Subcutaneous abdominal adipose tissue (tissue), 5 donors: ENCODE measurements around the gene MIB2.

Experiments used
- H3K27ac ChIP-seq: one replicate; pipeline ENCODE4 v1.7.0; 2013; ENCODE audit warnings: low read depth, mild to moderate bottlenecking, inconsistent platforms, low read length, moderate library complexity
- H3K27me3 ChIP-seq, 5 donors: one replicate each; pipeline ENCODE4 v1.7.0; 2013; ENCODE audit warnings: low read length in 5 of 5, inconsistent platforms in 1 of 5; ENCODE audit not compliant: control insufficient read depth in 5 of 5, insufficient read depth in 4 of 5
- H3K36me3 ChIP-seq, 5 donors: one replicate each; pipeline ENCODE4 v1.7.0; 2013; ENCODE audit warnings: low read length in 5 of 5; ENCODE audit not compliant: control insufficient read depth in 5 of 5, insufficient read depth in 5 of 5
- H3K4me1 ChIP-seq, 5 donors: one replicate each; pipeline ENCODE4 v1.7.0; 2013; ENCODE audit warnings: low read length in 5 of 5, mild to moderate bottlenecking in 3 of 5, moderate library complexity in 1 of 5; ENCODE audit not compliant: control insufficient read depth in 5 of 5, insufficient read depth in 5 of 5
- H3K4me3 ChIP-seq, 5 donors: one replicate each; pipeline ENCODE4 v1.7.0; 2013; ENCODE audit warnings: low read length in 5 of 5, low read depth in 1 of 5
- H3K9ac ChIP-seq, 5 donors: one replicate each; pipeline ENCODE4 v1.7.0; 2013; ENCODE audit warnings: low read length in 5 of 5, mild to moderate bottlenecking in 4 of 5, moderate library complexity in 3 of 5
- H3K9me3 ChIP-seq, 5 donors: one replicate each; pipeline ENCODE4 v1.7.0; 2013; ENCODE audit warnings: low read length in 5 of 5; ENCODE audit not compliant: control insufficient read depth in 5 of 5
- donor health status: healthy.
- donor health status: healthy.
- donor health status: healthy.
- donor health status: healthy.
- donor health status: healthy.

Gene MIB2

DNA sequence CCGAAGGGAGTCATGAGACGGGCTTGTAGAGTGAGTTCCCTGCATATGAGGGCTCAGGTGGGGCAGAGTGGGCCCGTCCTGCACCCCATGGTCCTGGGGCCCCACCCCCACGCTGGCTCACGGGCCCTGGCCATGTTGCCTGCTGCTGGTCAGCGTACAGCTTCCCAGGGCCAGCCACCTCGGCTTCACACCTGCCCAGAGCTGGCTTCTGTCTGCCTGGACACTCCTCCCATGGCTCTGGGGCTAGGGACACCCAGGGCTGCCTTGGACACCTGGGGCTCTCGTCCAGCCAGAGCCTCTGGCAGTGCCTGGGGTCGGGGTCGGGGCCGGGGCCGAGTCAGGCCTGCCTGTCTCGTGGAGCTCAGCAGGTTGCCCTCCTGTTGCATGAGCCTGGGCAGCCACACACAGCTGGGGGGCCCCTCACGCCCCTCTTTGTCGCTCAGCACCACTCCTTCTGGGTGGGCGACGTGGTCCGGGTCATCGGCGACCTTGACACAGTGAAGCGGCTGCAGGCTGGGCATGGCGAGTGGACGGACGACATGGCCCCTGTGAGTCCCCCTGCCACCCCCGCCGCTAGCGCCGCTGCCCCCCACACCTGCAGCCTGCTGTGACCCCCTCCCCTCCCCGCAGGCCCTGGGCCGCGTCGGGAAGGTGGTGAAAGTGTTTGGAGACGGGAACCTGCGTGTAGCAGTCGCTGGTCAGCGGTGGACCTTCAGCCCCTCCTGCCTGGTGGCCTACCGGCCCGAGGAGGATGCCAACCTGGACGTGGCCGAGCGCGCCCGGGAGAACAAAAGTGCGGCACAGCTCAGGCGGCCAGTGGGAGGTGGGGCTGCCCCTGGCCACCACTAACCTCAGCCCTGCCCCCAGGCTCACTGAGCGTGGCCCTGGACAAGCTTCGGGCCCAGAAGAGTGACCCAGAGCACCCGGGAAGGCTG is 11.2 kb downstream of the MIB2 start:
- H3K36me3 ChIP-seq = peaks cover 0 to 29% (median 25%) of the 10 kb centered on the region in 5 donors
- H3K4me3 ChIP-seq = no peak overlapping the region
- no peak overlapping the region for H3K9ac ChIP-seq
- H3K9me3 ChIP-seq = no peaks in the 10 kb centered on the region
- H3K4me1 ChIP-seq = peaks cover 0 to 5% (median 0%) of the 10 kb centered on the region in 5 donors
- H3K27ac ChIP-seq = no peak overlapping the region
- H3K27me3 ChIP-seq = peaks cover 0 to 9% (median 0%) of the 10 kb centered on the region in 5 donors

DNA sequence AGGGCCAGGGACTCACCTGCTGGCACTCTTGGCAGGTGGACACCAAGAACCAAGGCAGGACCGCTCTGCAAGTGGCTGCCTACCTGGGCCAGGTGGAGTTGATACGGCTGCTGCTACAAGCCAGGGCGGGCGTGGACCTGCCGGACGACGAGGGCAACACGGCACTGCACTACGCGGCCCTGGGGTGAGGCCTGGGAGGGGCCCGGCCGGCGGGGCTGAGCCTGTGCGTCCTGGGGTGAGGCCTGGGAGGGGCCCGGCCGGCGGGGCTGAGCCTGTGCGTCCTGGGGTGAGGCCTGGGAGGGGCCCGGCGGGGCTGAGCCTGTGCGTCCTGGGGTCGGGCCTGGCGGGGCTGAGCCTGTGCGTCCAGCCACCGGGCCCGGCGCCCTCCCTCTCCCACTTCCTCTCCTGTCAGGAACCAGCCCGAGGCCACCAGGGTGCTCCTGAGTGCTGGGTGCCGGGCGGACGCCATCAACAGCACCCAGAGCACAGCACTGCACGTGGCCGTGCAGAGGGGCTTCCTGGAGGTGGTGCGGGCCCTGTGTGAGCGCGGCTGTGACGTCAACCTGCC is 12.0 kb downstream of the MIB2 start:
- no peaks in the 10 kb centered on the region for H3K9me3 ChIP-seq
- no peak overlapping the region for H3K4me3 ChIP-seq
- peaks cover 0 to 15% (median 3%) of the 10 kb centered on the region in 5 donors for H3K27me3 ChIP-seq
- peaks cover 0 to 11% (median 5%) of the 10 kb centered on the region in 5 donors for H3K4me1 ChIP-seq
- peaks cover 0 to 29% (median 25%) of the 10 kb centered on the region in 5 donors for H3K36me3 ChIP-seq
- H3K9ac ChIP-seq = no peak overlapping the region
- no peak overlapping the region for H3K27ac ChIP-seq

DNA sequence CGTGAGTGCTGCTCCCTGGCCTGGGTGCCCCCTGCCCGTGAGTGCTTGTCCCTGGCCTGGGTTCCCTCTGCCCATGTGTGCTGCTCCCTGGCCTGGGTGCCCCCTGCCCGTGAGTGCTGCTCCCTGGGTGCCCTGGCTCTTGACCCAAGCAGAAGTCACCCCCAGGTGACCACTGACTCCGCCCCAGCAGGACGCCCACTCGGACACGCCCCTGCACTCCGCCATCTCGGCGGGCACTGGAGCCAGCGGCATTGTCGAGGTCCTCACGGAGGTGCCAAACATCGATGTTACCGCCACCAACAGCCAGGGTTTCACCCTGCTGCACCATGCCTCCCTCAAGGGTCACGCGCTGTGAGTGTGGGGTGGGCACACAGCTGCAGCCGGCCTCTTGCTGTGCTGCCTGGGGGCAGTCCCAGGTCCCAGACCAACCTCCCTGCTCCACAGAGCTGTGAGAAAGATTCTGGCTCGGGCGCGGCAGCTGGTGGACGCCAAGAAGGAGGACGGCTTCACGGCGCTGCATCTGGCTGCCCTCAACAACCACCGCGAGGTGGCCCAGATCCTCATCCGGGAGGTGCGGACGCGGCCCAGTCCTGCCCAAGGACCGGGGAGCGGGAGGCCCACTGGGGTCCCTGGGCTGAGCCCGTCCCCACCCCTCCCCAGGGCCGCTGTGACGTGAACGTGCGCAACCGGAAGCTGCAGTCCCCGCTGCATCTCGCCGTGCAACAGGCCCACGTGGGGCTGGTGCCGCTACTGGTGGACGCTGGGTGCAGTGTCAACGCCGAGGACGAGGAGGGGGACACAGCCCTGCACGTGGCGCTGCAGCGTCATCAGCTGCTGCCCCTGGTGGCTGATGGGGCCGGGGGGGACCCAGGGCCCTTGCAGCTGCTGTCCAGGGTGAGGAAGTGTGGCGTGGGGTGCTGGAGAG is 12.8 kb downstream of the MIB2 start:
- Histone ChIP-seq H3K36me3 (peaks cover 0 to 29% (median 25%) of the 10 kb centered on the region in 5 donors), H3K27me3 (peaks cover 0 to 15% (median 3%) of the 10 kb centered on the region in 5 donors), H3K9ac (no peak overlapping the region), H3K4me1 (peaks cover 0 to 11% (median 5%) of the 10 kb centered on the region in 5 donors), H3K4me3 (no peak overlapping the region), H3K9me3 (no peaks in the 10 kb centered on the region), H3K27ac (no peak overlapping the region)

DNA sequence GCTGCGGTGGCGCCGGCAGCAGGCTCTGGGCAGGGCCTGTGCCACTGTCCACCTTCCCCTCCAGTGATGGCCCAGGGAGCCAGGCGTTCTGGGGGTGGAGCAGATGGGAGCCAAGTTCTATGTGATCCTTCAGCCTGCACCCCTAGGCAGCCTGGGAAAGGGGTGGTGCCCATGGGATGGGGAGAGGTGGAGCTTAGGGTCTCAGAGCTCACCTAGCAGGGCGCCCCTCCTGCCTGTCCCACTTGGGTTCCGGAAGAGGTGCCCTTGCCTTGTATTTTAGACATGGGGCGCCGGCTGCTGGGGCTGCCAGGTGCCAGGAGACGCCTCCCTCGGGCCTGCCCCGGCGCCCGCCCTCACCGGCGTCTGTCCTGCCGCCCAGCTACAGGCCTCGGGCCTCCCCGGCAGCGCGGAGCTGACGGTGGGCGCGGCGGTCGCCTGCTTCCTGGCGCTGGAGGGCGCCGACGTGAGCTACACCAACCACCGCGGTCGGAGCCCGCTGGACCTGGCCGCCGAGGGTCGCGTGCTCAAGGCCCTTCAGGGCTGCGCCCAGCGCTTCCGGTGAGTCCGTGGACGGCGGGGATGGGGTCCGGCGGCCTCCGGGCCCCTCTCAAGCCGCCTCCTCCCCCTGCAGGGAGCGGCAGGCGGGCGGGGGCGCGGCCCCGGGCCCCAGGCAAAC is 13.6 kb downstream of the MIB2 start:
- Histone ChIP-seq H3K27me3 (peaks cover 0 to 15% (median 3%) of the 10 kb centered on the region in 5 donors), H3K36me3 (peaks cover 0 to 27% (median 23%) of the 10 kb centered on the region in 5 donors), H3K27ac (no peak overlapping the region), H3K4me1 (peaks cover 0 to 11% (median 5%) of the 10 kb centered on the region in 5 donors), H3K4me3 (no peak overlapping the region), H3K9ac (no peak overlapping the region), H3K9me3 (no peaks in the 10 kb centered on the region)

DNA sequence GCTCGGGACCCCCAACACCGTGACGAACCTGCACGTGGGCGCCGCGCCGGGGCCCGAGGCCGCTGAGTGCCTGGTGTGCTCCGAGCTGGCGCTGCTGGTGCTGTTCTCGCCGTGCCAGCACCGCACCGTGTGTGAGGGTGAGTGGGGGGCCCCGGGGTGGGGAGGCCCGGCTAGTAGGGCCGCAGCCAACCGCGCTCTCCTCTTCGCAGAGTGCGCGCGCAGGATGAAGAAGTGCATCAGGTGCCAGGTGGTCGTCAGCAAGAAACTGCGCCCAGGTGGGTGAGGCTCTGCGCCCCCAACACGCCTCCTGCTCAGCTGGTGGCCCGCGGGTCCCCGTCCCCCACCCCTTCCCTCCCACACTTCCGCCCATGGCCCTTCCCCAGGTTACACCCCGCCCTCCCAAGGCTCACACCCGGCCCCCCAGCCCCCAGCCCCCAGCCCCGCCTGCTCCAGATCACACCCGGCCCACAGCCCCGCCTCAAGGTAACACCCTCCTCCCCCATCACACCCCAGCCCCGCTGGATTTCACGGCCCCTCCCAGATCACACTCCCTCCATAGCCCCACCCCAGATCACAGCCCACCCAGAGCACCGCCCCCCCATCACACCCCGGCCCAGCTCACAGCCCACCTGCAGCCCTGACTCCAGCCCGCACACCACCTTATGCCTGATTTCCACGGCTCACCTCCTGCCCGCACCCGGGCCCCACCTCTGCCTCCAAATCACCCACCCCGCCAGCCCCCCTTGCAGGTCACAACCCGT is 14.3 kb downstream of the MIB2 start:
- no peak overlapping the region for H3K27ac ChIP-seq
- H3K27me3 ChIP-seq = peaks cover 0 to 15% (median 3%) of the 10 kb centered on the region in 5 donors
- H3K9me3 ChIP-seq = no peaks in the 10 kb centered on the region
- no peak overlapping the region for H3K9ac ChIP-seq
- H3K4me3 ChIP-seq = no peak overlapping the region
- H3K4me1 ChIP-seq = peaks cover 0 to 11% (median 5%) of the 10 kb centered on the region in 5 donors
- H3K36me3 ChIP-seq = peaks cover 0 to 22% (median 19%) of the 10 kb centered on the region in 5 donors

DNA sequence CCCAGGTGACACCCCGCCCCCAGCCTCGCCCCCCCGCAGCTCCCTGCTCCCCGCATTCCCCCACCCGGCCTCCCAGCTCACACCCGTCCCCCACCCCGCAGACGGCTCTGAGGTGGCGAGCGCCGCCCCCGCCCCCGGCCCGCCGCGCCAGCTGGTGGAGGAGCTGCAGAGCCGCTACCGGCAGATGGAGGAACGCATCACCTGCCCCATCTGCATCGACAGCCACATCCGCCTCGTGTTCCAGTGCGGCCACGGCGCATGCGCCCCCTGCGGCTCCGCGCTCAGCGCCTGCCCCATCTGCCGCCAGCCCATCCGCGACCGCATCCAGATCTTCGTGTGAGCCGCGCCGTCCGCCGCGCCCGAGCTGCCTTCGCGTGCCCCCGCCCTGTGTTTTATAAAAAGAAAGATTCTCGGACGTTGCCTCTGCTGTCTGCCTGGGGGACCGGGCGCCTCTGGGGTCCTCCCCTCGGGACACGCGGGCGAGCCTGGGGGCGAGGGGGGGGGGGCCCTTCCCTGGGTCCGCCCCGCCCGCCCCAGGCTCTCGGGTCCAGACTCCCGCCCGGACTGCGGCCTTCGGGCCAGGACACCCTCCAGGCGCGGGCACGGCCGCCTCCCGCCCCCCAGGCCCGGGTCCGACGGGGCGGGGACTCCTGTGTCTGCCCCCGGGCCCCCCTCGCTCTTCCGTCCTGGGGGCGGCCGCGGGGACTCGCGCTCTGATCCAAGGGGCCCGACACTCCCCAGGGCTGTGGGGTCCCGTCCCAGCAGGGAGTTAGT is 15.1 kb downstream of the MIB2 start:
- Histone ChIP-seq H3K4me3 (peak overlapping the region in 1 of 5 donors; percentile 30), H3K9me3 (no peaks in the 10 kb centered on the region), H3K36me3 (peaks cover 0 to 19% (median 17%) of the 10 kb centered on the region in 5 donors), H3K9ac (no peak overlapping the region), H3K27me3 (peaks cover 0 to 15% (median 3%) of the 10 kb centered on the region in 5 donors), H3K4me1 (peaks cover 0 to 11% (median 5%) of the 10 kb centered on the region in 5 donors), H3K27ac (no peak overlapping the region)

DNA sequence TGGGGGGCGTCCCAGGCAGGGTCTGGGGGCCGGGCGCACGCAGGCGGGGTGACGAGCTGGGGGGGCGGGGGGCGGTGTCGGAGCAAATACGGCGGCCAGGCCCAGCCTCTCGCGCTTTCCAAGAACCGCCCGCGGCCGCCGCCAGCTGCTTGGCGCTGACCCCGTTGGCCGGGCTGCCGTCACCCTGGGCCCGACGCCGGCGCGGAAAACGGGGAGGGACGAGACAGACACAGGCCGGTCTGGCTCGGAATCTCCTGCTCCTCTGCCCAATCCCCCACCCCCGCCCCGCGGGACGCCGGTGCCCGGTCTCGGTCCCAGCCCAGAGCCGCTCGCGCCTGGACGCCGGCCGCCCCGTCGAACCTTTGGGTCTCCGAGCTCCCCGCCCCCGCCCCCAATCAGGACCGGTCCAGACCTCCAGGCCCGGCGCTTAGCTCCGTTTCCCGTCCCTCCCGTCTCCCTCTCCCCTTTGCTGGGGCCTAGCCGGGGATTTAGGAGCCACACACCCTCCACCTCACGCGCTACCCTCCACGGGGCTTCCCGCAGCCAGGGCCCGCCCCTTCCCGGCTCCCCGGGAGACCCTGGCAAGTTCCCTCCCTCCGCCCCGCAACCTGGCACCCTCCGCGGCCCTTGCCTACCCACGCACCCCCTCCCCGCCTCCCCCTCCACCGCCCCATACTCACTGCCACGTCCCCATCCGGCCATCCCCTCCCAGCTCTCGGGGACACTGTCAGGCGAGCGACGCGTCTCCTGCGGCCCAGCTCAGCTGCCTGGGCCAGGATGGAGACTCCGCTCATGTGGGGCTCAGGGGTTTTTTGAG is 15.9 kb downstream of the MIB2 start:
- Histone ChIP-seq H3K9ac (no peak overlapping the region), H3K27ac (no peak overlapping the region), H3K27me3 (peaks cover 0 to 15% (median 3%) of the 10 kb centered on the region in 5 donors), H3K4me3 (peak overlapping the region in 1 of 5 donors; percentile 22), H3K36me3 (peaks cover 0 to 20% (median 15%) of the 10 kb centered on the region in 5 donors), H3K9me3 (no peaks in the 10 kb centered on the region), H3K4me1 (peaks cover 0 to 11% (median 5%) of the 10 kb centered on the region in 5 donors)
